DMS53 (cell line): Measurements from ENCODE around the gene LCA5.
"Not testable (repeated sequence)": the region's sequence is repeated elsewhere in the genome, so short reads cannot be mapped to it uniquely, and the experiment has no call there.

ENCODE experiments used
- DNase-seq: peaks from one replicate; lab custom pipeline; 2025; lab: John Stamatoyannopoulos, UW

Gene LCA5

GRCh38 chr6:79538106-79538971 is 1.1 kb upstream of the LCA5 start:
- peak; percentile 56 for DNase-seq

- DNase-seq: peak; percentile 40
Observed at GRCh38 chr6:79536585-79536953, 661 bp downstream of the LCA5 start.

DNA sequence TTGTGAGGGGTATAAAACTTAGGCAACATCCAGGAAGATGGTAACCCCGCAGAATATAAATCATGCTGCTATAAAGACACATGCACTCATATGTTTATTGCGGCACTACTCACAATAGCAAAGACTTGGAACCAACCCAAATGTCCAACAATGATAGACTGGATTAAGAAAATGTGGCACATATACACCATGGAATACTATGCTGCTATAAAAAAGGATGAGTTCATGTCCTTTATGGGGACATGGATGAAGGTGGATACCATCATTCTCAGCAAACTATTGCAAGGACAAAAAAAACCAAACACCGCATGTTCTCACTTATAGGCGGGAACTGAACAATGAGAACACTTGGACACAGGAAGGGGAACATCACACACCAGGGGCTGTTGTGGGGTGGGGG is 7.7 kb downstream of the LCA5 start:
- not testable (repeated sequence) for DNase-seq

DNA sequence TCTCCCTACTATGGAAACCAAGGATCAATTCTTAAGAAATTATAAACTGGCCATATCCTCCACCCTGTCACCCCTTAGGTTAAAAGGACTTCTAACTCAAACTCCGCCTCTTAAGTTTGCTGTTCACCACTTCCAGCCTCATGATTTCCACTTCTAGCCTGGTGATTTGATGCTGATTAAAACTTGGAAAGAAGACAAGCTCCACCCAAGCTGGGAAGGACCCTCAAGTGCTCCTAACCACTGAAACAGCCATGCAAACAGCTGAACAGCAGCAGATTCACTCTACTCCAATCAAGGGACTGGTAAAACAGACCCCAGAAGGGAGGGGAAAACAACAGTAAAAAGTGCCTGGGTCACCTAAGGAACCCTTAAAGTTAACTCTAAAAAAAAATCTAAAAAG is 10.3 kb downstream of the LCA5 start:
- DNase-seq: no peak

DNA sequence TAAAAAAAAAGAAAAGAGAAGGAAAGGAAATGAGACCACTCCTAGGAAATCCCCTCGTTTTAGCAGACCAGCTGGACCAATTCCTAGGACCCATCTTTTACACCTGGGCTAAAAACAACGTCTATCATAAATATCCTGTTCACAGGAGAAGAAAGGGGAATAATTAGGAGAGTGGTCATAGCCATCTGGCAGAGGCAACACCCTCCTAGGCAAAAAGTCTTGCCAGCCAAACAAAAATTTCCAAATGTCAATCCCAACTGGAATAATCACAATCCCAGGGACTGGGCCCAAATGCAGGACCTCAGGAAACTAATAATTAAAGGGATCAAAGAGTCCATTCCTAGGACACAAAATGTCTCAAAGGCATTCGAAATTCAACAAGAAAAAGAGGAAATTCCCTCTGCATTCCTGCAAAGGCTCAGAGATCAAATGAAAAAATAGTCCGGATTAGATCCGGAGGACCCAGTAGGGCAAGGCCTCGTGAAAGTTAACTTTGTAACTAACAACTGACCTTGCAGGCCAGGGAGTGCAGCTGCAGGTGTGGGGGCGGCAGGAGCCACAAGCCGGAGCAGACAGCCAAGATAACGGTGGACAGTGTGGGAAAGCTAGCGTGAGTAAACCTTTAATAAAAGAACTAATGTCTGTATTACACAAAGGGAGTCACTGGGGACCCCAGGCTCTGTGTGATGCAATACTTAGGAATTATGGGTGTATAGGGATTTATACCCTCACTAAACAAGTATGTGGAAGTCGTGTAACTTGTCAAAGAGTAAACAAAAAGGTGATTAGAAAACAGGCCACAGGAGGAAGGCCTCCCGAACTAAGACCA is 11.7 kb downstream of the LCA5 start:
- no peak for DNase-seq

DNA sequence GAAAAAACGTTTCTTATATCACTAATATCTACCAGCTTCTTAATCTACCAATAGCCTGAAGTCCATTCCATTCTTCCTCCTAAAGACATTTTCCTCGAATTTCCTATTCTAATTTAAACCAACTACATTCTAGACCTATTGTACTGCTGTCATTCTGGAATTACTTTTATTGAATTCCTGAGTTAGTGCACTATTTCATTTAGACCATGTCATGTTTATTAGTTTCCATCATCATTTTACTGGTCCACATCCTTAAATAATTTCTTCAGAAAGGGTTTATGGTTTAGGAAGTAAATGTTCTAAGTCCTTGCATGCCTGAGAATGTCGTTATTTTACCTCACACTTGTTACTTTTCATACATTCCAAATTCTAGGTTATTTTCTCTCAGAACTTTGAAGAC is 13.2 kb downstream of the LCA5 start:
- DNase-seq: no peak

DNA sequence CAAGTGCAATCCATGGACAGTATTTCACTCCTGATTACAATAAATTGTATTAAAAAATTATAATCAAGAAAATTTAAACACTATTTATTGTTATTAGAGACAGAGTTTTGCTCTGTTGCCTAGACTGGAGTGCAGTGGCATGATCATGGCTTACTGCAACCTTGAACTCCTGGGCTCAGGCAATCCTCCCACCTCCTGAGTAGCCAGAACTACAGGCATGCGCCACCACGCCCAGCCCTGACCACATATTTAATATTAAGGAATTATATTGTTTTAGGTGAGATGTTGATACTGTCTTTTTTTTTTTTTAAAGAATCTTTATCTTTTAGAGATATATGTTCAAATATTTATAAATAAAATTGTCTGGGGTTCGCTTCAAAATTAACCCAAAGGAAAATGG is 14.6 kb downstream of the LCA5 start:
- DNase-seq: no peak

GRCh38 chr6:79520534-79520933 is 16.7 kb downstream of the LCA5 start:
- DNase-seq: no peak

DNA sequence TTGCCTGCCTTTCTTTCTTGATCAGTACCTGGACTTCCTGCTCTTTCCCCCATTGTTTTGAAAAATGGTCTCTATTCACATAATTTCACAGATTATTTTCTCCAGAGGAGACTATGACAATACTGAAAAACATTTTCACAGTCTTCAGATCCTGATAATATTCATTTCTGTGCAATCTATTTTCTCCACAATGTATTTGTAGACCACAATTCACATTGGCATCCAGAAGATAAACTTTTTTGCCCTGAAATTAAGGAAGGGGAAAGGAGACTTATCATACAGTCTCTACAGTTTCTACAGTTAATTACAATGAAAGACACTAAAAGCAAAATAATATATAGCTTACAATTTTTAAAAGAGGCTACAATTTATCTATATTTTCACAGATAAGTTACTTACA is 18.4 kb downstream of the LCA5 start:
- no peak for DNase-seq

DNA sequence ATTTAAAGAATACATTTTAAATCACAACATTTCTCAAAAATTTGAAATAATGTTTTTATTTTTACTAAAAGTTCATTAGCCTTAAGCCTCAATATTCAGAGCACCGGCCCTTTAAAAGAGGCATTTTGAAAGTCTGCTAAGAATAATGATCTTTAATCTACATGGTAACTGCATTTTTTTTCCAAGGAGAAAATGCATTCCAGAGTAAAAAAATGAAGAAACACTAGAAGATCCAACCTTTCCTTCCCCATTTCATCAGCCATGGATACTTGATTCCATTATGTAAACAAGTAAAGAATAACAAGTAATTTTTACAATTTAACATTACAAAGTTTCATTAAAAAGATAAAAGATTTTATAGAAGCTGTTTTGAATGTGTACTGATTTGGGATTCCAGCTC is 21.8 kb downstream of the LCA5 start:
- DNase-seq: no peak

DNA sequence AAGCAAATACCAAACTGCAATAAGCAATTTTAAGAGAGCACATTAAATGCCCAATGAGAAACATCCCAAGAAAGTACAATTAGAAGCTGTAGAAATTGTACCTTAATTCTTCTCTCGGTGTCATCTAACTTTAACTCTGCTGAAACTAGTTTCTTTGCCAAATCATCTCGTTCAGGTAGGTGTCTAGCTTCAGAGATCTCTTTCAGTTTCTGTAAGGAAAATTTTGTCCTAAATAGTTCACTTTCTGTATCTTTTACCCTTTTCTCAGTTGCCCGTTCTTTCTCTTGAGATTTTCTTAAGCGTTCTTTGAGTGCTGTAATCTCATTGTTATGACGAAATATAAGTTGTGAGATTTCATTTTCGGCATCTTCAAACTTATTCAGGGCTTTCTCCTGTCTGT is 24.1 kb downstream of the LCA5 start:
- DNase-seq: no peak

DNA sequence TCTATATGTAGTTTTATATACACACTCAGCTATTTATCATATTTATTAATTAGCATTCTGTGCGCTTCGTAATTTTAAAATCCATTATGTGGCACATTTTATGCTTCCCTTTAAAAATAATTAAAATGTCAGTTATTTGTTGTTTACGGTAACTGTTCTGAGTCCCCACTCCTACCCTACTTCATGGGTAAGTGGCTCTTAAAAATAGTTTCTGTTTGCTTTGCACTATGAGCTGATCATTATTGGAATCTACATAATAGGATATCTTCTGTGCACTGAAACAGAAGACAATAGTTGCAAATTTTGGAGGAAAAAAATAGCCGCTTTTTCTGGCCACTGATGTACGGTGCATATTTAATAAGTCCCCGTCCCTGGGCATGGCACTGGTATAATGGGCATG is 25.2 kb downstream of the LCA5 start:
- DNase-seq: no peak

DNA sequence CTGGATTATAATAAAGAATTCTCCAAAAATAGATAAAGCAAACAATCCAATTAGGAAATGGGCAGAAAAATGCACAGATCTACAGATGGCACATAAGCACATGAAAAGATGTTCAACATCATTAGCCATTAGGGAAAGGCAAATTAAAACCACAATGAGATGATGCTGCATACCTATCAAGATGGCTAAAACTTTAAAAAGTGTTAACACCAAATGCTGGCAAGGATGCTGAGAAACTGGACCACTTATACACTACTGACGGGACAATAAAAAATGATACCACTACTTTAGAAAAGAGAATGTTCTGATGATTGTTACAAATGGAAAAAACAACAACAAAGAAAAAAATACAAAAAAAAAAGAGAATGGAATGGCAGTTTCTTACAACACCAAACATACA is 26.5 kb downstream of the LCA5 start:
- no peak for DNase-seq

GRCh38 chr6:79506251-79506650 is 31.0 kb downstream of the LCA5 start:
- DNase-seq: no peak

- no peak for DNase-seq
Observed at GRCh38 chr6:79504372-79504771, 32.9 kb downstream of the LCA5 start.

DNA sequence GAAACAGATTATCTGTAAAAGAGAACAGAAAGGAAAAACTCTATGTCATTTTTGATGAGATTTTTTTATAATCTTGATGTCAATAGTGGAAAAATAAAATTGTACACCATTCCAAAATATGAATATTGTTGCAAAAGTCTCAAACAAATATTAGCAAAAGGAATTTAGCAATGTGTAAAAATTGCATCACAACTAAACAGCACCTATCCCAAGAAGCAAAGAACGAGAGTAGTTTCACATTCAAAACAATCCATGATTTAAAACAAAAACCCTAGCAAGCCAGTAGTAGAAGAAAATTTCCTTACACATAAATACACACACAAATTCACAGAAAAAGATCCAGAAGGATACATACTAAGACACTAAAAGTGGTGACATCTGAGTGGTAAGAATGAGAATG is 38.4 kb downstream of the LCA5 start:
- no peak for DNase-seq

DNA sequence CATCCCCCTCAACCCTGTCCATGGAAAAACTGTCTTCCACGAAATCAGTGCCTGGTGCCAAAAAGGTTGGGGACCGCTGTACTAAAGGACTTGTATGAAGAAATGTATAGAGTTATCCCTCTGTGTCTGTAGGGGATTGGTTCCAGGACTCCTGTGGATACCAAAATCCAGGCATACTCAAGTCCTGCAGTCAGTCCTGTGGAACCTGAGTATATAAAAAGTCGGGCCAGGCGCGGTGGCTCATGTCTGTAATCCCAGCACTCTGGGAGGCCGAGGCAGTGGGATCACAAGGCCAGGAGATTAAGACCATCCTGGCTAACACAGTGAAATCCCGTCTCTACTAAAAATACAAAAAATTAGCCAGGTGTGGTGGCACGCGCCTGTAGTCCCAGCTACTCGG is 42.0 kb downstream of the LCA5 start:
- DNase-seq: no peak

DNA sequence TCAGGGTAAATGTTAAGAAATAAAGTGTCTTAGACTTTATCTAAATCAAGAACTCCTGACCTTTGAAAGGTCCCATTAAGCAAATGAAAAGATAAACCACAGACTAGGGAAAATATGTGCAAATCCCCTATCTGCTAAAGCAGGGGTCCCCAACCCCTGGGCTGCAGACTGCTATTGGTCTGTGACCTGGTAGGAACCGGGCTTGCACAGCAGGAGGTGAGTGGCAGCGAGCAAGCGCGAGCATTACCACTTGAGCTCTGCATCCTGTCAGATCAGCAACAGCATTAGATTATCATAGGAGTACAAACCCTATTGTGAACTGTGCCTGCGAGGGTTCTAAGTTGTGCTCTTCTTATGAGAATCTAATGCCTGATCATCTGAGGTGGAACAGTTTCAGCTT is 42.4 kb downstream of the LCA5 start:
- DNase-seq: no peak

GRCh38 chr6:79470728-79471127 is 66.5 kb downstream of the LCA5 start:
- no peak for DNase-seq

DNA sequence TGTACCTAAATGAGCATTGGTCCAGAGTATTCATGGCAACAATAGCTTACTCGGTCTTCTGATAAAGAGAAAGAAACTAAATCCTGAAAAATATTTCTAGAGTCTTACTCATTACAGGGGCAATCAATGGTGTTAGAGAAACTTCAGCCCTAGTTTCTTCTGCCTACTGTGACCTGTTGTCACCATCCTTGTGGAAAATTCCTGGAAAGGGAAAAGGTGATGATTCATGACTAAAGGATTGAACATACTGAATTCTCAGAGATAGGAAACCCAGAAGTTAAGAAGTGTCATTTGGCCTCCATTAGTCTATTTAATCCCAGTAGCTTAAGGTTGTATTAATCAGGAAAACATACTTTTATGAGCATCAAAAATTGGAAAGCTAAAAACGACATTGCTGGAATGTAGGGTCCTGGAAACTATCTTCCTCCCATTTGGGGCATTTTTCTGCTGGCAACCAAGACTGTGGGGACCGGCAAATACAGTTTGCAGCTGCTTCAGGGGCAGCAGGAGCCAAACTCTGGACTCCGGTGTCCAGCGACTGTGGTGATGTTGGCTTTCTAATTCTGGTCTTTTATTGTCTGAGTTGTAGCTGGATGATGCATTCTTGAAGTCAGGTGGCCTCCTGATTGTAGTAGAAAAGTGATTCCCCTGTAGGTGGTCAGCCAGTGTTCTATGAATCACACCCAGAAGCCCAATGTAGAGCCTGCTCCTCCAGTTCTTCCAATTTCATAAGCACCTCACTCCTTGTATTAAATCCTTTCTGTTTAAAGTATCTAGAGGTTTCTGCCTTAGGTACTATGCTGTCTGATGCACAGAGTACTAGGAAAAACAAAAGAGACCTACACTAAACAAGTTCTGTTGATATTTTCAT is 67.6 kb downstream of the LCA5 start:
- DNase-seq: no peak

- no peak for DNase-seq
Observed at GRCh38 chr6:79468587-79468986, 68.6 kb downstream of the LCA5 start.

GRCh38 chr6:79468116-79468515 is 69.1 kb downstream of the LCA5 start:
- no peak for DNase-seq
